HG03064 (cell line): Measurements from ENCODE around the gene IQGAP3.
A peak's percentile ranks its signal among the peaks of the same experiment; 100 is the strongest.

Experiments used
- ATAC-seq: cut with Tn5 transposase; IDR thresholded peaks from one replicate; pipeline ENCODE4 v1.9.1; 2021; ENCODE audit warnings: low read depth; ENCODE audit not compliant: unreplicated experiment

The IQGAP3 gene

GRCh38 chr1:156522443-156522970 is 49.9 kb downstream of the IQGAP3 start:
- no peak for ATAC-seq

- no peak for ATAC-seq
Measured at GRCh38 chr1:156517748-156518147, 54.6 kb downstream of the IQGAP3 start.

GRCh38 chr1:156516821-156517220 is 55.5 kb downstream of the IQGAP3 start:
- no peak for ATAC-seq

- no peak for ATAC-seq
Measured at GRCh38 chr1:156515956-156516355, 56.4 kb downstream of the IQGAP3 start.

GRCh38 chr1:156513185-156513584 is 59.2 kb downstream of the IQGAP3 start:
- no peak for ATAC-seq

GRCh38 chr1:156511644-156512043 is 60.7 kb downstream of the IQGAP3 start:
- no peak for ATAC-seq

GRCh38 chr1:156510709-156511108 is 61.7 kb downstream of the IQGAP3 start:
- no peak for ATAC-seq

GRCh38 chr1:156509424-156510034 is 62.8 kb downstream of the IQGAP3 start:
- no peak for ATAC-seq

- ATAC-seq = no peak
Measured at GRCh38 chr1:156508955-156509234, 63.5 kb downstream of the IQGAP3 start.

GRCh38 chr1:156508205-156508954 is 64.0 kb downstream of the IQGAP3 start:
- ATAC-seq = no peak

GRCh38 chr1:156506450-156506849 is 65.9 kb downstream of the IQGAP3 start:
- no peak for ATAC-seq

- no peak for ATAC-seq
Measured at GRCh38 chr1:156505679-156506298, 66.6 kb downstream of the IQGAP3 start.

- ATAC-seq = peak; percentile 33
Measured at GRCh38 chr1:156504821-156505678, 67.3 kb downstream of the IQGAP3 start.

- peak; percentile 0 for ATAC-seq
Measured at GRCh38 chr1:156504438-156504813, 67.9 kb downstream of the IQGAP3 start.

GRCh38 chr1:156503698-156504437 is 68.5 kb downstream of the IQGAP3 start:
- ATAC-seq = no peak

GRCh38 chr1:156502894-156503697 is 69.3 kb downstream of the IQGAP3 start:
- no peak for ATAC-seq

- ATAC-seq = no peak
Measured at GRCh38 chr1:156502391-156502893, 69.9 kb downstream of the IQGAP3 start.

GRCh38 chr1:156500793-156501506 is 71.4 kb downstream of the IQGAP3 start:
- ATAC-seq = peak; percentile 46

GRCh38 chr1:156500543-156500792 is 71.9 kb downstream of the IQGAP3 start, which contains the start of gene MEF2D:
TSS of gene MEF2D (minus strand) at chr1:156500775. CDS start at chr1:156483292, 17,483 bp downstream.
- ATAC-seq = no peak
